ENCODE results near the gene TNNI3K.

GRCh38 chr1:74429580-74429979 is 194.4 kb downstream of the TNNI3K start:
- TF ChIP-seq, protein P1, sequence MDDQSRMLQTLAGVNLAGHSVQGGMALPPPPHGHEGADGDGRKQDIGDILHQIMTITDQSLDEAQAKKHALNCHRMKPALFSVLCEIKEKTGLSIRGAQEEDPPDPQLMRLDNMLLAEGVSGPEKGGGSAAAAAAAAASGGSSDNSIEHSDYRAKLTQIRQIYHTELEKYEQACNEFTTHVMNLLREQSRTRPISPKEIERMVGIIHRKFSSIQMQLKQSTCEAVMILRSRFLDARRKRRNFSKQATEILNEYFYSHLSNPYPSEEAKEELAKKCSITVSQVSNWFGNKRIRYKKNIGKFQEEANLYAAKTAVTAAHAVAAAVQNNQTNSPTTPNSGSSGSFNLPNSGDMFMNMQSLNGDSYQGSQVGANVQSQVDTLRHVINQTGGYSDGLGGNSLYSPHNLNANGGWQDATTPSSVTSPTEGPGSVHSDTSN (IDR thresholded peaks at IDR 0.05; ENCODE audit: insufficient replicate concordance, low read depth, low read length): no peak
- no peak for TF ChIP-seq REST (IDR thresholded peaks at IDR 0.05; ENCODE audit: low read depth, low read length)
- TF ChIP-seq CREB1 (IDR thresholded peaks at IDR 0.05; ENCODE audit: low read depth): no peak
- no peak for TF ChIP-seq NFXL1 (IDR thresholded peaks at IDR 0.05; ENCODE audit: borderline replicate concordance)
- no peak for TF ChIP-seq ESRRA (IDR thresholded peaks at IDR 0.05; ENCODE audit: low read length)
- no peak for TF ChIP-seq CTCF (IDR thresholded peaks at IDR 0.05 in 2 of 3, conservative IDR thresholded peaks at IDR 0.05 in 1 of 3; ENCODE audit: control insufficient read depth in 2 of 3, extremely low read depth in 1 of 3, insufficient read depth in 1 of 3, low read depth in 3 of 3, low read length in 3 of 3)
- no peak for TF ChIP-seq POLR2AphosphoS5 (IDR thresholded peaks at IDR 0.05; ENCODE audit: low read length)
- TF ChIP-seq HDAC2 (IDR thresholded peaks at IDR 0.05): no peak
- no peak for TF ChIP-seq SPI1 (IDR thresholded peaks at IDR 0.05; ENCODE audit: borderline replicate concordance, insufficient read depth, low read depth, low read length)
- TF ChIP-seq MXI1 (IDR thresholded peaks at IDR 0.05; ENCODE audit: low read depth, low read length): no peak
- TF ChIP-seq FOXM1 (IDR thresholded peaks at IDR 0.05; ENCODE audit: low read depth, low read length): no peak
- TF ChIP-seq HCFC1 (IDR thresholded peaks at IDR 0.05; ENCODE audit: low read length): no peak

Data from GM12878 (cell line).